Measurements from ENCODE around the gene ZNF428.
"Not testable (repeated sequence)": the region's sequence is repeated elsewhere in the genome, so short reads cannot be mapped to it uniquely, and the experiment has no call there.

Gene ZNF428

GRCh38 chr19:43619262-43620060 lies at the start of gene ZNF428:
Gene ZNF428 (minus strand): TSS chr19:43619629. CDS start chr19:43614304, 5,325 bp downstream.
- peak; percentile 96 for DNase-seq

- DNase-seq = peak; percentile 100
Measured at GRCh38 chr19:43668406-43669109, 49.1 kb upstream of the ZNF428 start.

- peak; percentile 87 for DNase-seq
Measured at GRCh38 chr19:43667876-43668405, 48.5 kb upstream of the ZNF428 start.

- peak; percentile 58 for DNase-seq
Measured at GRCh38 chr19:43667126-43667875, 47.9 kb upstream of the ZNF428 start.

- no peak for DNase-seq
Measured at GRCh38 chr19:43664018-43664417, 44.6 kb upstream of the ZNF428 start.

GRCh38 chr19:43662487-43662886 lies 43.1 kb upstream of the ZNF428 start:
- DNase-seq = peak; percentile 45

GRCh38 chr19:43660971-43661360 lies 41.5 kb upstream of the ZNF428 start:
- DNase-seq = no peak

GRCh38 chr19:43660301-43660970 lies 41.0 kb upstream of the ZNF428 start:
- DNase-seq = no peak

GRCh38 chr19:43658494-43658893 lies 39.1 kb upstream of the ZNF428 start:
- no peak for DNase-seq

GRCh38 chr19:43658001-43658400 lies 38.6 kb upstream of the ZNF428 start:
- DNase-seq = no peak

- no peak for DNase-seq
Measured at GRCh38 chr19:43656436-43656835, 37.0 kb upstream of the ZNF428 start.

- no peak for DNase-seq
Measured at GRCh38 chr19:43652546-43652874, 33.1 kb upstream of the ZNF428 start.

- DNase-seq = peak; percentile 78
Measured at GRCh38 chr19:43651758-43652545, 32.5 kb upstream of the ZNF428 start.

- DNase-seq = not testable (repeated sequence)
Measured at GRCh38 chr19:43650276-43650675, 30.8 kb upstream of the ZNF428 start.

GRCh38 chr19:43649514-43649913 lies 30.1 kb upstream of the ZNF428 start:
- DNase-seq = no peak

GRCh38 chr19:43648633-43649032 lies 29.2 kb upstream of the ZNF428 start:
- DNase-seq = no peak

GRCh38 chr19:43644181-43644580 lies 24.8 kb upstream of the ZNF428 start:
- peak; percentile 79 for DNase-seq

GRCh38 chr19:43643326-43643725 lies 23.9 kb upstream of the ZNF428 start:
- DNase-seq = peak; percentile 74

GRCh38 chr19:43642531-43642930 lies 23.1 kb upstream of the ZNF428 start:
- DNase-seq = no peak

GRCh38 chr19:43641333-43641732 lies 21.9 kb upstream of the ZNF428 start:
- no peak for DNase-seq

- peak; percentile 31 for DNase-seq
Measured at GRCh38 chr19:43640424-43640757, 21.0 kb upstream of the ZNF428 start.
